Sigmoid colon (tissue), 4 donors: ENCODE results near the gene OR2AJ1.

Source experiments
- POLR2A ChIP-seq, 2 donors: fragments of 450-650 bp; IDR thresholded peaks; one replicate each; pipeline ENCODE4 v1.6.1; 2016; ENCODE audit warnings: antibody characterized with exemption in 2 of 2, mild to moderate bottlenecking in 2 of 2, moderate library complexity in 2 of 2
- POLR2AphosphoS5 ChIP-seq, 4 donors: sonication (generic); formaldehyde crosslinking; IDR thresholded peaks; one replicate each; pipeline ENCODE4 v1.6.1; 2017; ENCODE audit warnings: antibody characterized with exemption in 4 of 4
- TF ChIP-seq, protein P1 (sequence below), 4 experiments: fragments of 450-650 bp in 3 of 4; fragments of 200-600 bp in 1 of 4; IDR thresholded peaks; one replicate each; pipeline ENCODE4 v1.5.1; 2016 to 2019; ENCODE audit warnings: antibody characterized with exemption in 4 of 4, mild to moderate bottlenecking in 3 of 4, moderate library complexity in 2 of 4

DNA sequence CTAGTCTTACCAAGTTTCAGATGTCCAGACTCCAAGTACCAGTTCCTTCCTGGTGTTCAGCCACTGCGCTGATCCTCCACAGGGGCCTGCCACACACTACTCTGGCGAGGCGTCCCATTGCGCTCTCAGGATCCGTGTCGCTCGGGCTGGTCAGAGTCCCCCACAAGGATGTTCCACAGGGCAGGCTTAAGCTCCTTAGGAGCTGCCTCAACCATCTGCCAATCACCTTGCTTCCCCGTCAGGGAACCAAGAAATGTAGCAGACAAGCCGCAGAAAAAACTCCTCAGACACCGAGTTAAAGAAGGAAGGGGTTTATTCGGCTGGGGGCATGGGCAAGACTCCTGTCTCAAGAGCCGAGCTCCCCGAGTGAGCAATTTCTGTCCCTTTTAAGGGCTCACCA lies 19.5 kb upstream of the OR2AJ1 start:
- TF ChIP-seq POLR2A (IDR thresholded peaks at IDR 0.05) (no peak), POLR2AphosphoS5 (IDR thresholded peaks at IDR 0.05) (no peak)
- TF ChIP-seq, protein P1, sequence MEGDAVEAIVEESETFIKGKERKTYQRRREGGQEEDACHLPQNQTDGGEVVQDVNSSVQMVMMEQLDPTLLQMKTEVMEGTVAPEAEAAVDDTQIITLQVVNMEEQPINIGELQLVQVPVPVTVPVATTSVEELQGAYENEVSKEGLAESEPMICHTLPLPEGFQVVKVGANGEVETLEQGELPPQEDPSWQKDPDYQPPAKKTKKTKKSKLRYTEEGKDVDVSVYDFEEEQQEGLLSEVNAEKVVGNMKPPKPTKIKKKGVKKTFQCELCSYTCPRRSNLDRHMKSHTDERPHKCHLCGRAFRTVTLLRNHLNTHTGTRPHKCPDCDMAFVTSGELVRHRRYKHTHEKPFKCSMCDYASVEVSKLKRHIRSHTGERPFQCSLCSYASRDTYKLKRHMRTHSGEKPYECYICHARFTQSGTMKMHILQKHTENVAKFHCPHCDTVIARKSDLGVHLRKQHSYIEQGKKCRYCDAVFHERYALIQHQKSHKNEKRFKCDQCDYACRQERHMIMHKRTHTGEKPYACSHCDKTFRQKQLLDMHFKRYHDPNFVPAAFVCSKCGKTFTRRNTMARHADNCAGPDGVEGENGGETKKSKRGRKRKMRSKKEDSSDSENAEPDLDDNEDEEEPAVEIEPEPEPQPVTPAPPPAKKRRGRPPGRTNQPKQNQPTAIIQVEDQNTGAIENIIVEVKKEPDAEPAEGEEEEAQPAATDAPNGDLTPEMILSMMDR (IDR thresholded peaks at IDR 0.05) = no peak
